ENCODE results near the gene NOTCH1. TPM values are rescaled to one million over a fixed set of nuclear protein-coding genes. Genes with fewer than 3 reads are reported as not detected.

The NOTCH1 gene
- total and polyA plus RNA-seq, 2 of the 4 experiments (the other 2 are of a cell fraction), result 1.8 to 6.0 TPM

GRCh38 chr9:136451221-136451877 is 94.5 kb downstream of the NOTCH1 start:
- H2AFZ ChIP-seq (replicated peaks; ENCODE audit: low read length, poor library complexity), result no peak overlapping the region
- no peaks in the 10 kb centered on the region for H3K4me1 ChIP-seq (ENCODE audit: control insufficient read depth, insufficient read depth, low read length)
- H3K27me3 ChIP-seq (ENCODE audit: control insufficient read depth, insufficient read depth, low read length), result no peaks in the 10 kb centered on the region
- no peak for TF ChIP-seq USF2 (IDR thresholded peaks at IDR 0.05; ENCODE audit: low read depth, low read length)
- no peak for TF ChIP-seq MAZ (IDR thresholded peaks at IDR 0.05; ENCODE audit: borderline replicate concordance, low read depth, low read length)
- no peak for TF ChIP-seq CHD1 (IDR thresholded peaks at IDR 0.05; ENCODE audit: low read depth, low read length)
- no peak for TF ChIP-seq MXI1 (IDR thresholded peaks at IDR 0.05; ENCODE audit: borderline replicate concordance, low read depth, low read length)
- TF ChIP-seq NFE2L2 (IDR thresholded peaks at IDR 0.05; ENCODE audit: low read depth, low read length), result no peak
- no peak for TF ChIP-seq POLR2A (IDR thresholded peaks at IDR 0.05; ENCODE audit: low read depth, low read length)
- no peak for TF ChIP-seq BHLHE40 (IDR thresholded peaks at IDR 0.05; ENCODE audit: low read depth, low read length)
- TF ChIP-seq CEBPB (IDR thresholded peaks at IDR 0.05; ENCODE audit: low read depth, low read length), result no peak
- TF ChIP-seq MAFK (IDR thresholded peaks at IDR 0.05; ENCODE audit: low read depth, low read length), result no peak
- TF ChIP-seq FOS (IDR thresholded peaks at IDR 0.05; ENCODE audit: low read depth, low read length), result no peak
- no peak for TF ChIP-seq ELK1 (IDR thresholded peaks at IDR 0.05; ENCODE audit: borderline replicate concordance, low read depth, low read length)
- no peak for TF ChIP-seq SMC3 (IDR thresholded peaks at IDR 0.05; ENCODE audit: low read depth, low read length)
- no peak for TF ChIP-seq RCOR1 (IDR thresholded peaks at IDR 0.05; ENCODE audit: insufficient replicate concordance, low read length)
- TF ChIP-seq RFX5 (IDR thresholded peaks at IDR 0.05; ENCODE audit: low read depth, low read length), result no peak
- TF ChIP-seq CTCF (conservative IDR thresholded peaks at IDR 0.05; ENCODE audit: low read depth, low read length), result no peak
- no peak for TF ChIP-seq RAD21 (IDR thresholded peaks at IDR 0.05; ENCODE audit: low read length)
- H4K5ac ChIP-seq (ENCODE audit: low read depth, low read length), result no peak overlapping the region
- H2AK5ac ChIP-seq (ENCODE audit: low read depth, low read length), result no peak overlapping the region
- no peak overlapping the region for H3K18ac ChIP-seq (ENCODE audit: low read depth, low read length)
- no peak overlapping the region for H2BK15ac ChIP-seq (ENCODE audit: low read depth, low read length)
- no peak overlapping the region for H3K9ac ChIP-seq (ENCODE audit: low read depth, low read length)
- peaks cover 80% of the 10 kb centered on the region for H3K36me3 ChIP-seq (ENCODE audit: control insufficient read depth, insufficient read depth, low read length)
- no peak overlapping the region for H3K4ac ChIP-seq (ENCODE audit: low read depth, low read length)
- ChIA-PET CTCF (no interaction called here), POLR2A (ENCODE audit: unreplicated experiment) (no interaction called here)
- H2BK120ac ChIP-seq (ENCODE audit: low read depth, low read length), result no peak overlapping the region
- 95% methylated on average over 15 of the region's 26 CpGs; no CpG with 5 or more reads in 1 of the 2 experiments for WGBS, 2 experiments (ENCODE audit: extremely low coverage in 2 of 2, insufficient read length in 1 of 2)
- dilution Hi-C loops (cut with HindIII; ENCODE audit: low sequenced_read_pairs, unreplicated experiment) (no loop called here), intact Hi-C loops (cut with micrococcal nuclease) (no loop called here), in situ Hi-C loops (cut with MboI; ENCODE audit: low sequenced_read_pairs) (no loop called here)
- no peaks in the 10 kb centered on the region for H3K9me1 ChIP-seq (ENCODE audit: insufficient read depth, low read length)
- no peak overlapping the region for H3K23ac ChIP-seq (ENCODE audit: low read depth, low read length)
- DNase-seq, result no peak
- H3K27ac ChIP-seq (ENCODE audit: insufficient read depth, low read length), result no peak overlapping the region
- H3K4me3 ChIP-seq (ENCODE audit: insufficient read depth, low read depth, low read length), result no peak overlapping the region
- no peak overlapping the region for H2AK9ac ChIP-seq (replicated peaks; ENCODE audit: low read depth, low read length, poor library complexity)
- ATAC-seq (ENCODE audit: low read depth), result no peak
- H3K9me3 ChIP-seq (ENCODE audit: control insufficient read depth, insufficient read depth, low read length), result no peaks in the 10 kb centered on the region
- no TSS peak for BruUV-seq (replicated peaks)
- H3K56ac ChIP-seq (ENCODE audit: extremely low read depth, insufficient read depth, low read length), result no peak overlapping the region
- H4K8ac ChIP-seq (ENCODE audit: low read depth in 2 of 2, low read length in 2 of 2), result no peak overlapping the region
- peaks cover 15 to 29% of the 10 kb centered on the region in 2 experiments; a peak in 2 of 4 replicates for H3K79me1 ChIP-seq (ENCODE audit: low read depth in 1 of 2, low read length in 2 of 2)
- no peak overlapping the region for H4K91ac ChIP-seq (ENCODE audit: insufficient read depth, low read depth, low read length)
- H2BK20ac ChIP-seq (ENCODE audit: low read depth, low read length), result no peak overlapping the region
- H4K20me1 ChIP-seq (ENCODE audit: insufficient read depth, low read length), result peaks cover 19% of the 10 kb centered on the region
- no peak overlapping the region for H3K14ac ChIP-seq (replicated peaks; ENCODE audit: low read depth, low read length)
- H2BK5ac ChIP-seq (ENCODE audit: low read depth, low read length, poor library complexity, severe bottlenecking), result no peak overlapping the region
- no peak overlapping the region for H3K4me2 ChIP-seq (ENCODE audit: low read depth, low read length)

Measured in IMR-90 (cell line).